Neural crest cell (in vitro differentiated cells): Measurements from ENCODE around the gene ZNF423. TPM values are rescaled to one million over a fixed set of nuclear protein-coding genes. Genes with fewer than 3 reads are reported as not detected.

Source experiments
- DNase-seq: peaks from one replicate; pipeline ENCODE4 v3.0.0; 2021; ENCODE audit warnings: low read depth, mixed read lengths, low spot score
- H3K27ac Mint-ChIP-seq: one replicate; pipeline ENCODE4 v1.8.0; 2021; ENCODE audit warnings: mild to moderate bottlenecking, mixed read lengths; ENCODE audit not compliant: unreplicated experiment
- H3K27me3 Mint-ChIP-seq: 2 replicates; pipeline ENCODE4 v1.8.0; 2021; ENCODE audit warnings: low read depth, mild to moderate bottlenecking, mixed read lengths
- H3K36me3 Mint-ChIP-seq: 2 replicates; pipeline ENCODE4 v1.8.0; 2021; ENCODE audit warnings: low read depth, mild to moderate bottlenecking, mixed read lengths
- H3K4me1 Mint-ChIP-seq: 2 replicates; pipeline ENCODE4 v1.8.0; 2021; ENCODE audit warnings: mixed read lengths
- H3K4me3 Mint-ChIP-seq: one replicate; pipeline ENCODE4 v1.8.0; 2021; ENCODE audit warnings: mild to moderate bottlenecking, mixed read lengths
- H3K9me3 Mint-ChIP-seq: 2 replicates; pipeline ENCODE4 v1.8.0; 2021; ENCODE audit warnings: mixed read lengths
- CTCF ChIP-seq: fragments of 200-600 bp; sonication (generic); conservative IDR thresholded peaks from 2 replicates; pipeline ENCODE4 v1.5.0; 2021; ENCODE audit warnings: antibody characterized with exemption, mild to moderate bottlenecking
- total RNA-seq: library from RNA; stranded (reverse); gene quantifications from 2 replicates; pipeline ENCODE4 v1.2.1, GENCODE V29; 2021

ZNF423 gene
- total RNA-seq, 1 donor from 2014 or later, result 55.4 TPM

- Mint-ChIP-seq H3K4me1 (peaks cover 45% of the 10 kb centered on the region), H3K36me3 (no peaks in the 10 kb centered on the region), H3K27me3 (no peaks in the 10 kb centered on the region), H3K27ac (no peak overlapping the region), H3K4me3 (no peak overlapping the region), H3K9me3 (no peaks in the 10 kb centered on the region)
- TF ChIP-seq CTCF, result no peak
- no peak for DNase-seq
These were observed 112.3 kb downstream of the ZNF423 start for GRCh38 chr16:49743658-49744057.

GRCh38 chr16:49743203-49743464 lies 112.8 kb downstream of the ZNF423 start:
- TF ChIP-seq CTCF, result no peak
- Mint-ChIP-seq H3K36me3 (no peaks in the 10 kb centered on the region), H3K27ac (no peak overlapping the region), H3K27me3 (no peaks in the 10 kb centered on the region), H3K4me1 (peaks cover 43% of the 10 kb centered on the region), H3K4me3 (no peak overlapping the region), H3K9me3 (no peaks in the 10 kb centered on the region)
- DNase-seq, result no peak

GRCh38 chr16:49742428-49743202 lies 113.3 kb downstream of the ZNF423 start:
- Mint-ChIP-seq H3K4me3 (no peak overlapping the region), H3K36me3 (no peaks in the 10 kb centered on the region), H3K27ac (no peak overlapping the region), H3K9me3 (no peaks in the 10 kb centered on the region), H3K27me3 (no peaks in the 10 kb centered on the region), H3K4me1 (peaks cover 47% of the 10 kb centered on the region)
- DNase-seq, result no peak
- TF ChIP-seq CTCF, result no peak

- H3K36me3 Mint-ChIP-seq, result no peaks in the 10 kb centered on the region
- H3K27ac Mint-ChIP-seq, result no peak overlapping the region
These were observed 115.7 kb downstream of the ZNF423 start for GRCh38 chr16:49740256-49740655.

GRCh38 chr16:49739381-49739780 lies 116.5 kb downstream of the ZNF423 start:
- TF ChIP-seq CTCF, result peak; percentile 22
- peaks cover 26% of the 10 kb centered on the region for H3K4me1 Mint-ChIP-seq
- no peak overlapping the region for H3K27ac Mint-ChIP-seq
- no peaks in the 10 kb centered on the region for H3K27me3 Mint-ChIP-seq
- H3K36me3 Mint-ChIP-seq, result no peaks in the 10 kb centered on the region
- H3K4me3 Mint-ChIP-seq, result no peak overlapping the region
- no peak for DNase-seq
- no peaks in the 10 kb centered on the region for H3K9me3 Mint-ChIP-seq

More at GRCh38 chr16:49740256-49740655, 115.7 kb downstream of the ZNF423 start:
- Mint-ChIP-seq H3K4me3 (no peak overlapping the region), H3K4me1 (peaks cover 33% of the 10 kb centered on the region), H3K9me3 (no peaks in the 10 kb centered on the region), H3K27me3 (no peaks in the 10 kb centered on the region)
- no peak for DNase-seq
- TF ChIP-seq CTCF, result no peak
